Femur (tissue), 1 donor: ENCODE results near the gene IL1RL1.
"Not testable (repeated sequence)": the region's sequence is repeated elsewhere in the genome, so short reads cannot be mapped to it uniquely, and the experiment has no call there.

ENCODE experiments used
- DNase-seq: peaks from one replicate; pipeline ENCODE4 v3.0.0-alpha.2; 2017

Gene IL1RL1

DNA sequence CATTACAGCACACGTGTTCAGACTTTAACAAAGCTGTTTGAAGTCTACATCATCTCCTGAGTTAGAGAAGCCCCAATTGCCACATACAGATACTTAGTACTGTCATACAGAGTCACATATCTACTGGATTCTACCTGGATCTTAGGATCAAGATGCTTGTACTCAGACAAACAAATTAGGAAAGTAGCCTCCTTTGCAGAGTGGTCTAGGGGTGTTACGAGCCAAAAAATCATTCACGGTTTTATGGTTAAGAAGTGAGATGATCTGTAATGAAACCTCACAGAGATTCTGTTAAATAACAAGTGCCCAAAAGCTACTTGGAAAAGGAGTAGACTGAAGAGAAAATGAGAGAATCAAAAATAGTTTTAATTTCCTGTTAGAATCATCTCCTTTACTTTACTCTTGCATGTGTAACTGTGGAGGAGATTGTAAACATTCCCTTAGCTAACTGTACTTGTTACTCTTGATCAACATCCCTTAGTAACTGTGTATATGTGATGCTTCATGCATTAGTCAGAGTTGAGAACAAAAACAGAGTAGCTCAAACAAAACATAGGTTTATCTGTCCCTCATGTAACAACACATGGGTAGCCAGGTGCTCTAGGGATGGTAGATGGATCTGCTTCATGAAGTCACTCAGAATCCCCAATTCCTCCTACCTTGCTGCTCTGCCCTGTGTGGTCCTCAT is 16.4 kb upstream of the IL1RL1 start:
- DNase-seq = no peak

DNA sequence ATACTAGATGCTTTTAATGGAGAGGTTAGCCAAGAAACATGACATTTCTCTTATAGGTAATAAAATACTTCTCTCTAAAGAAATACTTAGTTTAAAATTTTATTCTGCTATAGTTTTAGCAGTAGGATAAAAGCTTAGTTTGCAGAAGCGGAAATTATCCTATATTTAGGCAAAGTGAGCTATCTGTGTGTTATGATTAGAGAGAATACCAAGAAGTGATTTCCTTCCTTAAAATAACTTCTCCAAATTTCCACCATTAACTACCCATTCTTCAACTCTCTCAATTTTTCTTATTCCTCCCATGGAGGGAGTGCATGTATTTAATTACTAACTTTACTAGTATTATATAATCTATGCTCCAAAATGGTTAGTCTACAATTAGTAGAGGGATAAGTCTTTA is 15.8 kb upstream of the IL1RL1 start:
- DNase-seq = no peak

DNA sequence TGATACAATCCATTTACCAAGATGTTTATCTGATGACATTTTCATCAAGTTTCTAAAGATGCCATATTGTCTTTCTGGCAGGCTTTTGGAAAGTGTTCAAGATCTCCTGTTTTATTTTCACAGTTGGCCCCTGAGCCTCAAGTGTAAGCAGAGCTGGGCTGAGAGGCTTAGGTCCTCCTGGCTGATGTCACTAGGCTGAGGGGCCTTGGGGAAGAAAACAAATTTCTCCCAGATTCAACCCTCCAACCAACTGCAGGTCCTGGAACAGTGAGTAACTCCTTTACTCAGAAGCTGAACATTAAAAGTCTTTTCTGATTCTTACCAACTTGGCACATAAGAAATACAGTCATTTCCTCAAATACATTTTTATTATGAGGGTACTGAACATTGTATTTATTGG is 14.9 kb upstream of the IL1RL1 start:
- no peak for DNase-seq

DNA sequence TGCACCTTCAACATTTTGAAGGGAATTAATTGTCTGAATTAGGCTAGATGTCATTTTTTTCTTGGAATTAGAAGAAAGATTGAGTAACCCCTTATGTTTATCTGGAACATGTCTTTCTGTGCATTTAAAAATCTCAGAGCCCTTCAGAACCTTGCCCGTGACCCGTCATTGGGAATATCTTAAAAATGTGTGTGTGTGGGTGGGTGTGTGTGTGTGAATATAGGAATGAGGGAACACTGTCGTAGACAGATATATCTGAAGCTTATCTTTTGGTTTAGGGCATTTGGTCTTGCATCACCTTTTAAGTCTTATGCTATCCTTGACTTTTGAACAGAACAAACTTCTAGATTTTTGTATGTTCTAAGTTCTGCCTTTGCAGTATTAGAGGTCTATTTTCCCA is 13.5 kb upstream of the IL1RL1 start:
- DNase-seq = no peak

DNA sequence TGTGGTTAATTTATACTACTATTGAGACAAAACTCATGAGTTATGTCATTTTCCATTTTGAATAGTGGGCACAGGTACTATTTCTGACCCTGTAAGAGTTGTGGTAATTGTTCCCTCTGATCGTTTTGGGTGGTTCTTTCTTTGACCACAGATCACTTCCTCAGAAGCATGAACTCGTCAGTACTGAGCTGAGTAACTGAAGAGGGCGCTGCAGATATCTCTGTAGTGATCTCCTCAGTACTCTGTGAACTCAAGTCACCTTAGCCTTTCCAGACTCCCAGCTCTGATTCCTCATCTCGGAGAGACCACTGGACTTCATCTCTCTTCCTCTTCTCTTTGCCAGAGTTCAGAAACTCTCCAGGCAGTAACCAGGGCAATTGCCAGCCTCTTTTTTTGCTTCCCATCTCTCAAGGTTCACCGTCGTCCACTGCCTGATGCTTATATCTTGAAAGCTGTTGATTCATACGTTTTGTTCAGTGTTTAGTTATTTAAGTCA is 9.4 kb upstream of the IL1RL1 start:
- DNase-seq = no peak

DNA sequence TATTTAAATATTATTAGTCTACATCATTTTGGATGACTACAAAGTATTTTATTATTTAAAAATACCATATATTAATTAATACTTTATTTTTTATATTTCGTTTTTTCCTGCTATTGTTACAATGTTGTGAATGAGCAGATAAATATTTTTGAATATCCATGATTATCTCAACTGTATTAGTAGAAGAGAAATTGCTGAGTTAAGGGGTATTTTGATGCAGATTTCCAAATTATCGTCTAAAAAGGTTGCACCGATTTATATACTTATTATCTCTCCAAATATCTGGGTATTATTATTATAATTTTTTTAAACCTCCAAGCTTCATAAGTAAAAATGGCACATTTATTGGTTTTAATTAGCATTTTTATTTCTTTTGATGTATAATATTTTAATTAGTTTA is 8.9 kb upstream of the IL1RL1 start:
- DNase-seq = no peak

DNA sequence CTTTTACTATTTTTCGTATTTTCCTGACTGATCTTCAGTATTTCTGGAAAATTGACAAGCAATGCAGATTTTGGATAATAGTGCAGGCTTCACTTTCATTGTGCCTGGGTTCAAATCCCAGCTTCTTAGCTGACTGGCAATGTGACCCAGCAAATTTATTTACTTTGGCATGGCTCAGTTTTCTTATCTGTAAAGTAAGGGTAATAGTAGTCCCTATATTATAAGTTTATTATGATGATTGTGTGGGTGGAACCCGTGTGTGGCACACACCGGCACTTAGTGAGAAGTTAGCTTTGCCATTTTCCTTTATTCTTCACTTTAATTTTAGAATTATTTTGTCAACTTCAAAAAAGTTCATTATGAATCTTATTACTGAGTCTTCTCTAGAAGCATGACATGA is 7.8 kb upstream of the IL1RL1 start:
- no peak for DNase-seq

DNA sequence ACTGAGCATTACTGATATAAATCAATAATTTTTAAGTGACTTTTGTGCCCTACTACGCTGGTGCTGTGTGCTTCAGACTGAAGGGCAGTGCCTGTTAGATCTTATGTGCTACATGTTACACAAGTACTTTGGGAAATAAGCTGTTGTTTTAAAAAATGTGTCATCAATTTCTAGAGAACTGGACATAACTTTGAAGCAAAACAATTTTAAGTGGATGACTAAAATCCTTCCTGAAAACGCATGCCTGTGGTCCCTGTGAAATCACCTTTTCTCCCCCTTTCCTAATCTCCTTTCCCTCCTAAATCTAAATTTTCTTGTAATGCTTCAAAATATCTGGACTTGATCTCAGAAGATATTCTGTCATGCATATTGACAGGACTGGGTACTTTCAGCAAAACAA is 7.1 kb upstream of the IL1RL1 start:
- DNase-seq = no peak

DNA sequence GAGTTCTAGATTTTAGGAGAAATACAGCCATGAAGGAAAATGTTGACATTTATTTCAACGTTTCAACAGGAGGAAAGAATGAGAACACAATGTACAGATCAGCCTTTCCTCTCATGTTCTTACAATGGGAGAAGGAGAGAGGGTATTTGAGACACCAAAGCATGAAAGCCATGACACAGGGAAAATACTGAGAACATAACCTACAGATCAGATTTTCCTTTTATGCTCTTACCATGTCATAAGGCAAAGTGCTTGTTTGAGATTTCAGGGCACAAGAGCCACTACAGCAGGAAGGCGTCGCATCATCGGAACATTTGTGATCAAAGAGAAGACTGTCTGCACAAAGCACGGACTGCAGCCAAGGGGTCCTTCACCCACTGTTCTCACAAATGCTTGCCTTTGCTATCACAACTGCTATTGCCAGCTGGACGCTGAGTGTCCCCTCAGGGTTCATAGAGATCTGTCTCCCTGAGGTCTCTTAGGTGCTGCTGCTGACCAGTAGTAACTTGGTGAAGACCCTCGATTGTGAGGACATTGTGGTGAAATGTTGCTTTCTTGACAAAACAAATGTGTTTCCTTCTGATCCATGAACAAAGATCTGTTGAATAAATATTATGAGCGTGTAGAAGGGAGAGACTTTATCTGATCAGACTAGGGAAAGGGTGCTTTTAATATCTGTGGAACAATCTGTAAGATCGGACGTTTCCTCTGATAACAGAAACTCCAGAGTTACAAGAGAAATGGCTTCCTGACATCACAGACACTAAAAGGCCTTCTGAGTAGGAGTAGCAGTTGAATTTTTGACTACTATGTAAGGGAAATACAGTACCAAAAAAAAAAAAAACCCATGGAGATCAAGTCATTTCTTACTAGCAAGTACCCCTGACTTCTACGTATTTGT is 6.4 kb upstream of the IL1RL1 start:
- DNase-seq = no peak

DNA sequence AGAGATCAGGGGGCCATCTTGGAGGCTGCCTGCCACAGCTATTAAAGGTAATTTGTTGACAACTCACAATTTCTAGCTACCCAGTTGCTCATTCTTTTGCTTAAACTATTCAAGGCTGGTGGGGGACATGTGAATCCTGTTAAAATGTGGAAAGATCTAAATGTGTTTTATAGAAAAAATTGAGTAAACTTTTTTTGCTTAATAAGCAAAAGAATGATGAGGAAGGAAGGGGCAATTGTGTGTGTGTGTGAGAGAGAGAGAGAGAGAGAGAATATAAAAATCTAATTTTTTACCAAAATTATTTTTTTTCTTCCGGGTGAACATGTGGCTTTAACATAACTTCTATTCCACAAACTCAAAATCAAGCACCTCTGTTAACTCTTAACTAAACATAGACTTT is 5.2 kb upstream of the IL1RL1 start:
- no peak for DNase-seq

DNA sequence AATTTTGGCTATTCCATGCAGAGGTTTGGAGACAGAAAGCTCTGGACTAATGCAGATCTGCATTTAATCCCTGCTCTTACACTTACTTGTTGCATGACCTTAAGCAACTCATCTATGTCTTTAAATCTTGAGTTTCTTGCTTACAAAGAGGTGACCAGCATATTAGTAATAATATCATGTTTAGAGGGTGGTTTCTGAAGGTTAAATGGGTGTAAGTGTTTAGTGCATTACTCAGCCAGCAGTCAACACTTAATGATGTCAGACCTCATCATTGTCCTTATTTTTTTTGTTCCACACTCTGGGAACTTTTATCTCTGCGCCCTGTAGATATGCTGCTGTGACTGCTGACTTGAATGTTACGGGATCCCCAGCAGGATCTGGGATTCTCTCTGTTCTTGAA is 1.7 kb downstream of the IL1RL1 start:
- DNase-seq = no peak

DNA sequence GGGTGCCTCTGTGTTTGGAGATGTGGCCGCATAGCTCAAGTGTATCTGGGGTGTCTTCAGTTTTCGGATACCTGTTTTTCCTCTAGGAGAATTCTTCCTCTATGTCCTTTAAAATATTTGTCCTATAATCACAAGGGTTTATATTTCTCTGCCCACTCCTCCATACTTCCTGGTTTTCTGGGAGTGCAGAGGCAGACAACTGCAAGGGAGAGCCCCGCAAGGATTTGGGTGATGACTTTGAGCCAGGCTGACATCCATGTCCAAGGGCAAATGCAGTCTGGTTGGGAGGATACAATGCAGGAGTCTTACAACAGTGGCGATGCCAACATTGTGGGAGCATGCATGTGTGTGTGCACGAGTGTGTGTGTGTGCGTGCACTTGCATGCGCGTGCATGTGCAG is 2.1 kb downstream of the IL1RL1 start:
- DNase-seq = no peak

DNA sequence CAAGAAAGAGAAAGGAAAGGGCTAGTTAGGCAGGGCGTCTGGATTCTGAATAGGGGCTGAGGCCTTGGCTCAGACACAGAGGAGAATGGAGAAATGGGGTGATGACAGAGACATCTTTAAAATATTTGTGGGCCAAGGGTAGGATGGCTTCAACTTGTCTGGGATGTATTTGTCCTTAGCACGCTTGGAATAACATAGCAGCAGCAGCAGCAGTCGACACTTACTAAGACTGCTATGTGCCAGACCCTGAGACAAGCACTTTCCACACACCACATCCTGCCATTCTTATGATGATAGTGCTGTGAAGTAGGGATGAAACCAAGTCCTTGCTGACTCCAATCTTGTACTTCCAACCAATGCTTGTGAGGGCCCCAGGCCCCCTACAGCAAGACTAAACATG is 2.6 kb downstream of the IL1RL1 start:
- no peak for DNase-seq

DNA sequence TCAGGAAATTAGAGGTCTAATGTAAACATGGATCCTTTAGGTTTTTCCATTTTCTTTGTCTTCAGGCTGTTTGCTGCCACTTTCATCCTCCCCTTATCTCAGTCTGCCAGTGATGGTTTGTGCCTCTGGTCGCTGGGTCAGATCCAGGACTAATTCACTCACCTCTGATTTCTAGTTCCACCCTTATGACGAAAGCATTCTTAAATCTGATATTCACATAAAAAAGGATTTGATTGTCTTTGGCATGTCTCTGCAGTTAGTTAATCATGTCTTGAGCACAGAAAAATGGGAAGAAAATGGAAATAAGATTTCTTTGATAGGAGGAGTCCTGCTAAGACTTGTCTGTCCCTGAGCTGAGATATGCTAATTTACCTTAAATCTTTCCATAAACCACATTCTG is 4.6 kb downstream of the IL1RL1 start:
- no peak for DNase-seq

DNA sequence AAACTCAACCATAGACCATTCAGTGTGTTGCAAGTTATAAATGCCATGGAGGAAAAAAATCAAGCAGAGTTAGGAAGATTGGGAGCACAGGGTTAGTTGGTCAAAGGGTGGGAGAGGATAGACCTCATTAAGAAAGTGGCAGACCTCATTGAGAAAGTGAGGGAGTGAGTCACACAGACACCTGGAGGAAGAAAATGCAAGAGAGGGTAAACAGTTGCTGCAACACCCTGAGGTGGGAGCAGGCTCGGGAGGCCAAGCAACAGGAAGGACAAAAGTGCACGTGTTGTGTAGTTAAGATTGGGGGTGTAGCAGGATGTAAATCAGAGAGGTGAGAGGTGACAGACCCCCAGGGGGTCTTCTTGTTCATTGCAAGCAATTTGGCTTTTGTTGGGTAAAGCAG is 6.4 kb downstream of the IL1RL1 start:
- no peak for DNase-seq

DNA sequence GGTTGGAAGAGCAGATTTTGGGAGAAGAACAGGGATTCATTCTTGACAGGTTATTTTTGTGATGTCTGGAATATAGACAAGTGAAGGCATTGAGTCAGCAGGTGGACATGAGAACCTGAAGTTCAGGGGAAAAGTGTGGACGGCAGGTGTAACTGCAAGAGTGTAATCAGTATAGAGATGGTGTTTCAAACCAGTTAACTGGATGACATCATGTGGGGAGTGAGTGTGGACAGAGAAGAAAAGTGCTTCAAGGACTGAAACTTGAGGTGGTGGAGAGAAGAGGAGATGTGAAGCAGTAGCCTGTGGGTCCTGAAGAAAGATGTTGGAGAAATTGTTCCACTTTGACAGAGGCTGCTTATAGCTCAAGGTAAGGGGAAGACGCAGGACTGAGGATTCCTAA is 7.1 kb downstream of the IL1RL1 start:
- DNase-seq = no peak

DNA sequence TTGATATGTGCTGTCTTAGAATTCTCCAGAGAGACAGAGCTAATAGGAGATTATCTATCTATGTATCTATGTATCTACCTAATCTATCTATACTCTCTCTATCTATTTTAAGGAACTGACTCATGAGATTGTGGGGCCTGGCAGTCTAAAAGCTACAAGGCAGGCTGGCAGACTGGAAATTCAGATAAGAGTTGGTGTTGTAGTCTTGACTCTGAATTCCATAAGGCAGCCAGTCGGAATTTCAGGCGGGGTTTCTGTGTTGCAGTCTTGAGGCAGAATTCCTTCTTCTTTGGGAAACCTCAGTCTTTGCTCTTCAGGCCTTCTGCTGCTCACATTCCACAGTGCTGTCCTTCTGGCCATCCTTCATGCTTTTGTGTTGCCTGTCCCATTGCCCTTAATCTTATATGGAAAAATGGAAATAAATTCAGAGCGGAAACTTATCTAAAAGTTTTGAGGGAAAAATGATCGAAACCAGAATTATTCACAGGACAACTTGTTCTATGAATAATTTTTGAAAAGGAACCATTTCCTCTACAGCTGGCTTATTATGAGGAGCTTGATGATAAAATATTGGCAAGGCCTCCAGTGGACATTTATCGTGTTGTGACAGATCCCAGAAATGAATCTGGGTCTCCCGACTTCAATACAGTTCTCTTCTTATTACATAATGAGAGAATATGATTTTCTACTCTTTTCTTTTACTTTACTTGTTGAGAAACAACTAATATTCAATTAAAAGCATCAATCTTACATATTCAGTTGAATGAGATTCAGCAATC is 10.8 kb downstream of the IL1RL1 start:
- DNase-seq = no peak

DNA sequence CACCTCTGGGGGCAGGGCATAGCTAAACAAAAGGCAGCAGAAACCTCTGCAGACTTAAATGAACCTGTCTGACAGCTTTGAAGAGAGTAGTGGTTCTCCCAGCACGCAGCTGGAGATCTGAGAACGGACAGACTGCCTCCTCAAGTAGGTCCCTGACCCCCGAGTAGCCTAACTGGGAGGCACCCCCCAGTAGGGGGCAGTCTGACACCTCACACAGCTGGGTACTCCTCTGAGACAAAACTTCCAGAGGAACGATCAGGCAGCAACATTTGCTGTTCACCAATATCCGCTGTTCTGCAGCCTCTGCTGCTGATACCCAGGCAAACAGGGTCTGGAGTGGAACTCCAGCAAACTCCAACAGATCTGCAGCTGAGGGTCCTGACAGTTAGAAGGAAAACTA is 13.6 kb downstream of the IL1RL1 start:
- not testable (repeated sequence) for DNase-seq

DNA sequence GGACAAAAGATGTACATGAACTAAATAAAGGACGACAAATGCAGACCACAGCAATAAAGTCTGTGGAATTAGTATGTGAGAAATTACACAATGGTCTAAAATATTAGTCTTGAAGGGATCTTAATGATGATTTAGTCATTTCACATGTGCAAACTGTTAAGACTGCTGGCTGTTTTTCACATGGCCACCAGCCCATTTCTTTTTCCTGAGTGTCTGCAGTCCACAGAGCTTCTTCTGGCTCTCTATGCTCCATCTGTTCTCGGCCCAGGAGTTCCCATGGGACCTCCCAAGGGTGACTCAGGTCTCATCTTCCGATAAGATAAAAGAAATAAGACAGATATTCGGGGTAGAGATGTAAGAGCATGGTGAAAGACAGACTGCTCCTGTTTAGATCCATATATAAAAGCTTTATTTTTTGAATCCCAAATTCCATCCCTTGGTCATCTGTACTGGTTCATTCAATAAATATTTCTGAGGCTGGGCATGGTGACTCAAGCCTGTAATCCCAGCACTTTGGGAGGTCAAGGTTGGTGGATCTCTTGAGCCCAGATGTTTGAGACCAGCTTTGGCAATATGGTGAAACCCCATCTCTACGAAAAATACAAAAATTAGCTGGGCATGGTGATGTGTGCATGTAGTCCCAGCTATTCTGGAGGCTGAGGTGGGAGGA is 20.1 kb downstream of the IL1RL1 start:
- DNase-seq = no peak

DNA sequence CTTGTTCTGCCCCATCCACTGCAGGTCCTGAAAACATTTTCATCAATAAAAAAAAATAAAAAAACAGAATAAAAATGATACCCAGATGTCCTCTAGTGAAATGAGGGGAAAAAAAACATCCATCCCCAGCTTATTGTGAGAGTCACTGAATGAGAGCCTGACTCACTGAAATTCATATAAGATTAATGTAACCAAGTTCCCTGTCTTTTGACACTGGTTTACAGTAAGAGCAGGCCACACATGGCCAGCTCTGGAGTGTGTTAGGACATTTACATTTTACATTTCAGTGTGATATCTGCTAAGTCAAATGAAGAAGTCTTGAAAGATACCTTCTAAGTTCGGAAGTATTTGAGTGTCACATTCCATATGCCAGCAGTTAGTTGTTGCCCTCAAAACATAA is 23.1 kb downstream of the IL1RL1 start:
- DNase-seq = no peak

DNA sequence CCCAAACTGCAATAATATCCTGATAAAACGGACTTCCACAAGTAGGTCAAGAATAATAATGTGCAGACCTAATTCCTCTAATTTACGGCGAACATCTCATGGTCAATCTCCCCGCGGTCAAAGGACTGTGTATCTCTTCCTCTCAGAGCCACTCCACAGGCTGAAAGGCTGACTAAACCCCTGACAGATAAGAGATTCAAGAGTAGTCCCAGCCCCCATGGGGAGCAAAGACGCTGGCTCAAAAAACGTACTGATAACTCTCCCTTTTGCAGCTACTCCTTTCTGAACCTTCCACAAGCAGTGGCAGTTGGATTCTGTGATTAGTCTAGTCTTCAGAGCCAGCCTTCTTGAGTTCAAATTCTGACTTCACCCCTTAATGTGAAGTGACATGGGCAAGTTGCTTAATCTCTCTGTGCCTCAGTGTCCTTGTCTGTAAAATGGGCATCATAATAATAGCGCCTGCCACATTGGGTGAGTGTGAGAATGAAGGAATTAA is 24.6 kb downstream of the IL1RL1 start:
- no peak for DNase-seq

DNA sequence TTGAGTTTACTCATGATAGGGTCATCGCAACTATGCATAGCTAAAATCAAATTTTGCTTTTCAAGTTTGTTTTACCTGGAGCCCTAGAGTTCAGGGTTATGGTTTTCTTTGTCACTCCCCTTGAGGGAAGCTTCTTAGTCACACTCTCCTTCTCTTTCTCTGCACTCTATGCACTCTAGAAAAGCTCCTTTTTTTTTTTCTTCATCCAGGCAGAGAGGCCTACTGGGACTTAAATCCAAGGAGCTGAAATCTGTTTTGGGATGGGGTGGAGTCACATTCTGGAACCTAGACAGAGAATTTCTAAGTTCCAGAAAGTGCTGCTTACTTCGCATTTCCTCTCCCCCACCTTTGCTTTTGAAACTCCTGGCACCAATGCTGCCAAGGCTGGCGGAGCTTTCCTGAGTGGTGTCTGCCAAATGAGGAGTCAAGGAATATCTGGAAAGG is 25.2 kb downstream of the IL1RL1 start:
- no peak for DNase-seq

DNA sequence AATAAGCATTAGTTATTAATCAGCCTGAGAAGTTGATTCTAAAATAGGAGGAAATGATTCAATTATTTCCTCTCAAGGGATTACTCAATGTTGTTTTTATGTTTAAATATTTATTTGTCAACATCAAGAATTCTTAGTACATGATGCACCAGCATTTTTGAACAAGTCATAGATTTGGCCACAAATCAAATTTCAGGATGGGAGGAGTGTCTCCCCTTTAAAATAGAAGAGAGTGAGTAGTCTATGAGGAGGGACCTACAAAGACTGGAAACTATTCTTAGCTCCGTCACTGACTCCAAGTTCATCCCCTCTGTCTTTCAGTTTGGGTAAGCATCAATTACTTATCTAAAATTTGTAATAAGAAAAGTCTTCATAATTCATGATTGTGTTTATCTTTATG is 25.6 kb downstream of the IL1RL1 start:
- DNase-seq = no peak
